Endometrial microvascular endothelial cells (primary cell): ENCODE results near the gene ANKRD33B. TPM values are rescaled to one million over a fixed set of nuclear protein-coding genes. Genes with fewer than 3 reads are reported as not detected.
"Not testable (repeated sequence)": the region's sequence is repeated elsewhere in the genome, so short reads cannot be mapped to it uniquely, and the experiment has no call there.

Experiments used
- in situ Hi-C: cut with HindIII; loops from 2 replicates; pipeline ENCODE4 v1.10.0; 2017; ENCODE audit warnings: low sequenced_read_pairs, low pct_unique_long_range_greater_than_20kb; ENCODE audit errors: inconsistent ontology term
- total RNA-seq: library from RNA; depleted of rRNA; stranded (reverse); fragments of >200 nt; gene quantifications from one replicate; pipeline ENCODE4 v1.2.3, GENCODE V29; 2015; ENCODE audit errors: inconsistent ontology term

The ANKRD33B gene
- total RNA-seq, 1 donor from 2014 or later = 4.7 TPM

DNA sequence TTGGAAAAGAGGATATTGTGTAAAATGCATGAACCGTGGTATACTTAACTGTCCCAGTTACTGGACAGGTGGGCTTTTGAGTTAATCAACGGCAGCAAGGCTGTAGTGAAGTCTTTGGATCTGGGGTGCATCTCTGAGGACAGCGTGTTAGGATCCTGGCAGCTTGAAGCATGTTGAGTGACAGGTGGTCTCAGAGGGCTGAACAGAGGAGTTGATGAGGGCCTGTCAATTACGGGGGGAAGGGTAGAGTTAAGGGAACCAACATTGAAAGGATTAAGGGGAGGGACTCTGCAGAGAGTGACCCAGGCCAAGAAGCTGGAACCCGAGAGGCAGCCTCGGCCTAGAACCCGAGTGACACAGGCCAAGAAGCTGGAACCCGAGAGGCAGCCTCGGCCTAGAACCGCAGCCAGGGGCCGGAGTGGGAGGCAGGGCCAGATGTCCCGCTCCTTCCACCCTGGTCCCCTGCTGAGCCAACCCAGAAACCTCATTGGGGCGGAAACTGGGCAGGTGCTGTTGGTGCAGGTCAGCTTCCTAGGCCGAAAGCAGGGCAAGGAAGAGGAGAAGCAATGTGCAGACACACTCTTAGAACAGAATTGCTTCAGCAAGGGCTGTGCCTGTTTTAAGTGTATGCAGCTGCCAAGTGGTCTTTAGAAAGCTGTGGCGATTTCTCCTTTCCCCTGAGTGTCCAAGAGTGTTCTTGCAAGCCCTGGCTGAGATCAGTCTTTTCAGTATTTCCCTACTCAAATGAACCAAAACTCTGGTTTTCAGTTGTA lies 62.0 kb downstream of the ANKRD33B start:
- in situ Hi-C loops = loop anchor here (5.0 kb wide), 1 partner anchor 174 kb away; no protein-coding TSS in a partner anchor

DNA sequence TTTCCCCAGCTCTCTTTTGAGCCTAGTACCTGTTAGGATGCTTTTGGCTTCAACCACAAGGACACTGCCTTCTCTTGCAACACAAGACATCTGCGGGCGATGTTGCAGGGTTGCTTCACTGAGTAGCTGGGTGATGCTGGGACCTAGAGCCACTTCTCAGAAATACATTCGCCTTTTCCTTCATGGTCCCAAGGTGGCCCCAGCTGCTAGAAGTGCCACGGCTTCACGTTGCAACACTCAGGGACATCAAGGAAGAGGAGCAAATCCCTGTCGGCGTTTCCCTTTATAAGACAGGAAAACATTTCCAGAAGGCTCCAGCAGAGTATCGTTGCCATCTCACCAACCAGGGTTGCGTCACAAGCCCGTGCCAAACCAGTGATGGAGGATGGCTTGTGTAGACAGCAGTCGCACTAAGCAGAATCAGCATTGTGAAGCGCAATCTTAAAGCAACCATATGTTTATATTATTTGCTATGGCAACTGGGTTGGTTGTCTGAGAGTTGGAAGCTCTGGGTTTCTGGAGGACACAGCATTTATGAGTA lies 62.7 kb downstream of the ANKRD33B start:
- in situ Hi-C loops = loop anchor here (5.0 kb wide), 1 partner anchor 174 kb away; no protein-coding TSS in a partner anchor

DNA sequence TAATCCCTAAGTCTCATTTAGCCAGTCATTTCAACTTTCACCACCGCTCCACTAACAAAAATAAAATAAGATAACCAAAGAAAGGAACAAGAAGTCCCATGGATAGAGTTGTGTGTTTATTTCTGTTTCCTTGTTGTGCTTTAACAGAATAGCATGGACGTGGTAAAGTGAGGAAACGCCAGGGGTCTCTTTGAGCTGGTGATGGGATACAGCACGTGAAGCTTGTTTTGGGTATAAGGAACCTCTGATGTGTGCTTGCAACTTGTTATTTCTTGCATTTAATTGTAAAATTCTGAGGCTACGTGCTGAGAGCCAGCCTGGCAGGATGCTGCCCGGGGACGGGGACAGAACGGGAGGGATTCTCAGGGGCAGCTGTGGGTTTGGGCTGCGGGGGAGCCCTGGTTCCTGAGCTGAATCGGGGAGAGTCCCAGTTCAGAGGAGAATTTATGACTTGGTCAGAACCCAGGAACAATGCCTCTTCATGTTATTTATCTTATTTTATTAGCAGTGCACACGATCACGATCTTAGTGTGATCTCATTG lies 63.4 kb downstream of the ANKRD33B start:
- in situ Hi-C loops = loop anchor here (5.0 kb wide), 1 partner anchor 175 kb away; no protein-coding TSS in a partner anchor

DNA sequence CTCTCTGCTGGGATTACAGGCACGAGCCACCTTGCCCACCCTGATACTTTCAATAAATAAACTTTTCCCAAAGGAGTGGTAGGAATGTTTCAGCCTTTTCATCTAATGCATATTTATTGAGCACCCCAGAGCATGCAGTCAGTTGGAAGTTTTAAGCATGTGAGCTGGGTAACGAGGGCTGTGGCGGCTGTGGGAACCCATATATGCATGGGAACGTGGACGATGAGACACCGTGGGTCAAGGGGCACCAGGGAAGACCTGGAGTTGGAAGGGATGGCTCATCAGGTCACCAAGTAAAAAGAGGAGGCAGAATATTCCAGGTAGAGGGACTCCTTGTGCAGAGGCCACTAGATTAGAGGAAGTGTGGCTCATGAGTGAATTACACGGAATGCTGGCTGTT lies 64.7 kb downstream of the ANKRD33B start:
- in situ Hi-C loops = loop anchor here (5.0 kb wide), 1 partner anchor 176 kb away; no protein-coding TSS in a partner anchor

DNA sequence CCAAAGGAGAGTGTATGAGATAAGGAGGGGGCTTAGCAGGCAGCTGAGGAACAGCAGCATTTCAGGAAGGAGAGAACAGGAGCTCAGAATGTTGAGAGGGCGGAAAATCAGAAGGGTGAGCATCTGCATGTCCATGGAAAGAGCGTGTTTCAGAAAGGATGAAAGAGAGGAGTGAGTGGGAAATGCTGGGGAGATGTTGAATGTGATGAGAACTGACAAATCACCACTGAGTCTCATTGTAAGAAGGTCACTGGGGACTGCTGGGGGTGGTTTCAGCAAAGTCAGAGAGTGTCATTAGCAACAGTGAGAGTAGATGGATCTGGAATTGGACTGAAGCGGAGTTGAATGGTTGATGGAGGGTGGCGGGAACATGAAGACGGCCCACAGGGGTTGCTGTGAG lies 65.8 kb downstream of the ANKRD33B start:
- in situ Hi-C loops = loop anchor here (5.0 kb wide), 1 partner anchor 177 kb away; no protein-coding TSS in a partner anchor

DNA sequence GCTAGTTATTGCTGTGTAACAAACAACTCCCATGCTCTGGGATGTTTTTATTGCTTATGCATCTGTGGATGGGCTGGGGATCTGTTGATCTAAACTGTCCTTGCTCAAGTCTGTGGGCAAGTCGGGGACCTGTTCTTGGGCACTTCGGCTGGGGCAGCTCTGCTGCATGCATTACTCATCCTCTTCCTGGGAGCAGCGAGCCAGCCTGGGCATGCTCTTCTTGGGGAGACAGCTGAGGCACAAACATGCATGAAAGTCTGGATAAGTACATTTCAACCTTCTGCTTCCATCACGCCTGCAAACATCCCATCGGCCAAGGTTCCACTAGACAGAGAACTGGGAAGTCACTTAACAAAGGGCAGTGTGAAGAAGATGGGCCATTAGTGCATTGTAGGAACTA lies 66.3 kb downstream of the ANKRD33B start:
- in situ Hi-C loops = no loop called here

DNA sequence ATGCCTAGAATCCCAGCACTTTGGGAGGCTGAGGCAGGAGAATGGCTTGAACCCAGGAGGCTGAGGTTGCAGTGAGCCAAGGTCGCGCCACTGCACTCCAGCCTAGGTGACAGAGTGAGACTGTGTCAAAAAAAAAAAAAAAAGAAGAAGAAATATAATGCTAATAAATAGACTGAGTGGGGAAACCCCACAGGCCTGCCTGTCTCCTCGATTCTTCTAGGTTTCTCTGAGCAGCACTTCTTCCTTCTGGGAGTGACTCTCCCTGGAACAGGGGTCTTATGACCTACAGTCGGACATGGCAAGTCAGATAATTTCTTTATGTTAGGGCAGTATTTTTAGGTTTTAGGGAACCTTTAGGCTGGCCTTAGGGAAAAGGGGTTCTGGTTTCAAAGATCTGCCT lies 66.9 kb downstream of the ANKRD33B start:
- in situ Hi-C loops = not testable (repeated sequence)

DNA sequence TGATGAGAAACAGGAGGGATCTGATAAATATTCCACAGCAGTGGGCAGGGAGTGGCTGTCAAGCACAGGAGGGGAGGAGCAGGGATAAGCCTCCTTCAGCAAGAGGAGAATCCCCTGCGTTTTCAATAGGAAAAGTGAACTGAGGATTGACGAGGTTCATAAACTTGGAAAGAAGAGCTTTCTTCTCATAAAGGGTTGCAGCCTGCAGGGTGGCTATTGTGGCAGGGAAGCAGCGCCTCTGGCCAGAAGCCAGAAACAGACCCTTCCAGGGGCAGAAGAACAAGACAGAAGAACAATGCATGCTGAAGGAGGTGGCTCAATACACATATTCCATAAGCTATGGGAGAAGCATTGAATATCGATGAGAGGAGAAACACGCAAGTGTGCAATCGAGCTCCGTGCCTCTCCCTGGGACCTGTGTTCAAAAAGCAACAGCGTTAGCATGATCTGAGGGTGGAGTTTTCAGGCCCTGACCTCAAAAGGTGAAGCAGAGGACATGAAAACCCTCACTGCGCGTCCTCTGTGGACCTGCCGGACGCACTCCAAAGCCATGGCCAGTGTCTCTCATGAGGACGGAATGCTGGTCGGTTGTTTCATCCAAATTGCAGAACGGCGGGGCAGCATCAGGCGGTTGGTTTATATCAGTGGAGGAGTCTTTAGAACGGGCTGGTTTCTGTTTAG lies 67.6 kb downstream of the ANKRD33B start:
- in situ Hi-C loops = no loop called here

DNA sequence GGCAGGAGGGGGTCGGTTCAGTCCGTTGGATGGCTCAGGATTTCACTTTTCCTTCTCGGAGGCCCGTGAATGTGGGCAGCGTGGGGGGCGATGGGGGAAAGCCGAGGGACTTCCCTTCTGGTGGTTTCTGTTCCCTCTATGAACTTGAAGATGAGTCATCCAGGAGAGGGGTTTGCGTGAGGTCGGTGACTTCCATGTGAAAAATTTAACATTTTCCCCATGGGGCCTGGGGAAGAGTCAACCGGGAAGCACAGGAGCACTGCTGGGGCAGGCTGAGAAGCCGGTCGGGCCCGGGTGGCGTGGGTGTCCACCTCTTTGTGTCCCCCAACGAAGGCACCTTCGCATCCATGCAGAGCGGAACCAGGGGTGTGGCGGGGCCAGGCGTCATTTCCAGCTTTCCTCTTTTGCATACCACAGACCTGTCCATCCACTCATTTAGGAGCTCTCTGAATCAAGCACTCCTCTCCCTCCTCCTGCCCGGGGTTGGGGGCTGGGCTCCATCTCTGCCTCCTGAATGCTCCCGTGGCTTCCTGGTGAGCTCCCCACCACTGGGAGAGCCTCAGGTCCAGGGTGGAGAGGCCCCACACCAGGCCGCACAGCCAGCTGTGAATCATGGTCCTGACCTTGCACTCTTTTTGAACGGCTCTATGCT lies 68.4 kb downstream of the ANKRD33B start:
- in situ Hi-C loops = no loop called here

DNA sequence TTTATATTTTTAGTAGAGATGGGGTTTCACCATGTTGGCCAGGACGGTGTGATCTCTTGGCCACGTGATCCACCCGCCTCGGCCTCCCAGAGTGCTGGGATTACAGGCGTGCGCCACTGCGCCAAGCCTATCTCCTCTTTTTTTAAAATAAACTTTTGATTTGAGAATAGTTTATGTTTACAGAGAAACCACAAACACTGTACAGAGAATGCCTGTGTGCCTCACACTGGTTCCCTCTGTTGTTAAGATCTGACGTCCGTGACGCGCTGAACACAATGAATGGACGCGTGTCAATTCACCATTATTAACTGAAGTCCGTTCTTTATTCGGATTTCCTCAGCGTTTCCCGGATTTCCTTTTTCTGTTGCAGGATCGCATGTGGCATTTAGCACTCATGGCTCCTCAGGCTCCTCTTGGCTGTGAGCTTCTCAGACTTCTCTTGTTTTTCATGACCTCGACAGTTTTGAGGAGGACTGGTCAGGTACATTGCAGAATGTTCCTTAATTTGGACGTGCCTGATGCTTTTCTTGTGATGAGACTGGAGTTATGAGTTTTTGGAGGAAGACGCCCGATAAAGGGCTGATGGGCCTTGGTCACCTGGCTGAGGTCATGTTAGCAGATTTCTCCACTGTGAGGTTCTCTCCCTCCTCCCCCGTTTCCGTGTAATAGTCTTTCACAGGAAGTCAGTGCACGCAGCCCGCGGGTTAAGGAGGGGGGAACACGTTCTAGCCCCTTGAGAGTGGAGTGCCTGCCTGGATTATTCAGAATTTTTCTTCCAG lies 69.6 kb downstream of the ANKRD33B start:
- in situ Hi-C loops = no loop called here

DNA sequence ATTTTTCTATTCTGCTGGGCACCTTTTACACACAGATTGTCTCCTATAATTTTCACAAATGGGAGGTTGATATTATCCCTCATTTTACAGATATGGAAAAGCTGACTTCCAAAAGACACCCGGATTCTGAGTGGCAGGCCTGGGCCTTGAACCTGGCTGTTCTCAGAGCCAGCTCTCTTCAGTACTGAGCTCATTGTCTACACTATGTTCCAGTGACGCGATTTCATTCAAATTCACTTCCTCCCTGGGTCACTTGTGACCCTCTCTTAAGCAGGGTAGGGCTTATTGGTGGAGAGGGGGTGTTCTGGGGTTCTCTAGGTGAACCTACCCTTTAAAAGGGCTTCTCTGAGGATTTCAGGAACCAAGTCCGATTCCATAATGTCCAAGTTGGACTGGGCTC lies 70.2 kb downstream of the ANKRD33B start:
- in situ Hi-C loops = no loop called here

DNA sequence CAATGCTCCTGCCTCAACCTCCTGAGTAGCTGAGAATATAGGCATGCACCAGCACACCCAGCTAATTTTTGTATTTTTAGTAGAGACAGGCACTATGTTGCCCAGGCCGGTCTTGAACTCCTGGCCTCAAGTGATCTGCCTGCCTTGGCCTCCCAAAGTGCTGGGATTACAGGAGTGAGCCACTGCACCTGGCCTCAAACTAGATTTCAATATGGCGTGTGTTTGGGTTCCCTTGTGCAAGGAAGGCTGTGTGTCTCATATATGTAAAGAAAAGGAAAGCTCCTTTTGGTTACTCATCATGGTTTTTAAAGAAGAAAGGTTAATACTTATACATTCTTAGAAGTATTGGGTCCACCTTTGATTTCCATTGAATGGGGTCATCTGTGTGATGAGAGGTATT lies 70.7 kb downstream of the ANKRD33B start:
- in situ Hi-C loops = no loop called here

DNA sequence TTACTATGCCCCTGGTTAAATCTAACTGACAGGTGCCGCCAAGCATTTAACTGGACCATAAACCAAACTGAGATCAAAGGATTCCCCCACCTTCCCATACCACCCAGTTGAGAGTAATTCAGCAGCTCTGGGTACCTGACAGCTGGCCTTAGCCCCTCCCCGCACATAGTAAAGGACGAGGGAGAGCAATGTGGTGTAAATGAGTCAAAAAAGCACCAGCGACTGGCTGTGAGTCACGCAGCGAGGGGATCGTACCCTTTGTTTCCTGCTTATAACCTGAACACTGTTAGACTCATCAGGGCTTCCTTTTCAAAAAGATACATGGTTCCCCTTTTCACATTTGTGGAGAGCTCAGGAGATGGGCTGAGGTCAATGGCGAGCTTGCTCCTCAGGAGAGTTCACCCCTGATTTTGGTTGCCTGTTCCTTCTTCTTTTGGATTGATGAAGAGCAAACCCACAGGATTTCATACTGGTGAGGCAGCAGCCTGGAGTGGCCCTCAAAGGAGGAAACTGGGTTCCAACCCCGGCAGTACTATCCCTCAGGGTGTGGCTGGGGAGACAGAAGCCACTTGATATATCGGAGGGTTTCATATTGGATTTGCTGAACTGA lies 71.5 kb downstream of the ANKRD33B start:
- in situ Hi-C loops = no loop called here

DNA sequence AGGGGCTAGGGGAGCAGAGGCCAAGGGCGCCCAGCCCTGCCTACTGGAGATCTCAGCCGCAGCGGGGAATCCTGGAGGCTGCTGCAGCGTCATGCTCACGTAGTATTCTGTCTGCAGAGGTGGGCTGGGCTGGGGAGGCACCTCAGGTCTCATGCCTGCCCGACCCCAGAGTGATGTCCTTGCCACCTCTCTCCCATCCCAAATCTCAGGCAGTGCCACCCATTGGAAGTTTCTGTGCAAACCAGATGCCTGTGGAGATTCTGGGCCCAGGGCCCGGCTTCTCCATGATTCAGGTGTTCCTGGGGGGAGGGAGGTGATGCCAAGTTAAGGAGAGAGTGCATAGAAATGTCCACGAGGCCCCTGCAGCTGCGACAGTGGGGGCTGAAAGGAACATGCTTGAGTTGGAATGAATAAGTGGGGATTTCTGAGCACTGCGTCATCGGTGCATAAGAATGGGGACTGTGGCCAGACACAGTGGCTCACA lies 72.0 kb downstream of the ANKRD33B start:
- in situ Hi-C loops = no loop called here

DNA sequence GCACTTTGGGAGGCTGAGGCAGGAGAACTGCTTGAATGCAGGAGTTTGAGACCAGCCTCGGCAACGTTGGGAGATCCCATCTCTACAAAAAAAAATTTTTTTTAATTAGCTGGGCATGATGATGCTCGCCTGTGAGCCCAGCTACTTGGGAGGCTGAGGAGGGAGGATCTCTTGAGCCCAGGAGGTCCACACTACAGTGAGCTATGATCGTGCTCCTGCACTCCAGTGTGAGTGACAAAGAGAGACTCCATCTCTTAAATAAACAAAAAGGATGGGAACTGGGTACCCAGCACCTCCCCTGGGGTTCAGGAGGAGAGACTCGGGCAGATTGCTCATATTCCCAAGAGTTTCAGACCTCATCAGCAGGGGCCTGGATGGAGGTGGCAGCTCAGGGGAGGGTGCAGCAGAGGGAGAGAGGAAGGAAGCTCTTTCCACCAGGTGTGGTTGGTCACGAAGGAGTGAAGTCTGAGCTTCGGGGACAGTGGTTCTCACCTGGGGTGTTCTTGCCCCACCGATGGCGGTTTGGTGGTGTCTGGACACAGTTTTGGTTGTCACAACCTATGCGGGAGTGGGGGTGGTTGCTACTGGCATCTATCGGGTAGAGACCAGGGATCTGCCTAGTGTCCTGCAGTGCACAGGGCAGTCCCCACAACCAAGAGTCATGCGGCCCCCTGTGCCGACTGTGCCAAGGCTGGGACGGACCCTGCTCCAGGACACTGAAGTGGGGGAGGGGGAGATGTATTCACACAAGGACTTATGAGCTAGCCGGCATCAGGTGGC lies 72.7 kb downstream of the ANKRD33B start:
- in situ Hi-C loops = no loop called here

DNA sequence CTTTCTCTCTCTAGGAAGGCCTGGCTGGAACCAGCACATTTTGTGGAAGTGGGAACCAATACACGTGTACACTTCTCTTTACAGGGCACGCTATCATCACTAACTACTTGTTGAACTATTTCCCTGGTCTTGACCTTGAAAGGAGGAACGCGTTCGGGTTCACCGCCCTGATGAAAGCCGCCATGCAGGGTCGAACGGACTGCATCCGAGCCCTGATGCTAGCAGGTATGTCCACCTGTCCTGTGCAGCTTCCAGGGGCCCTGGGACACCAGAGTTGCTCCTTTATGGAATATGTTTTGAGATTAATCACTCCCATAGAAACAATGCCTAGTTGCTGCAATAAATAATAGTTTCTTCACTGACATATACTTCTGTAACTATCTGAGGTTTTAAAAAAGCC lies 74.1 kb downstream of the ANKRD33B start:
- in situ Hi-C loops = no loop called here

DNA sequence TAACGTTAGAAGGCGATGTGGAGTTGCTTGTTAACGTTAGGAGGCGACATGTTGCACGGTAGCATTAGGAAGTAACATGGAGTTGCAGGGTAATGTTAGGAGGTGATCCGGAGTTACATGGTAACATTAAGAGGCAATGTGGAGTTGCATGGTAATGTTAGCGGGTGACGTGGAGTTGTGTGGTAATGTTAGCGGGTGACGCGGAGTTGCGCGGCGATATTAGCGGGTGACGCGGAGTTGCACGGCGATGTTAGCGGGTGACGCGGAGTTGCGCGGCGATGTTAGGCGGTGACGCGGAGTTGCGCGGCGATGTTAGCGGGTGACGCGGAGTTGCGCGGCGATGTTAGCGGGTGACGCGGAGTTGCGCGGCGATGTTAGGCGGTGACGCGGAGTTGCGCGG lies 74.9 kb downstream of the ANKRD33B start:
- in situ Hi-C loops = not testable (repeated sequence)
